GM12872 (cell line): ENCODE measurements around the gene OR2C3.

Experiments
- TF ChIP-seq, protein P1 (sequence below): IDR thresholded peaks from 3 replicates; pipeline ENCODE4 v1.5.1; 2011; ENCODE audit warnings: low read depth, mild to moderate bottlenecking, low read length, moderate library complexity; ENCODE audit not compliant: insufficient read depth

OR2C3 gene

GRCh38 chr1:247518613-247518891 lies 17.7 kb downstream of the OR2C3 start:
- TF ChIP-seq, protein P1, sequence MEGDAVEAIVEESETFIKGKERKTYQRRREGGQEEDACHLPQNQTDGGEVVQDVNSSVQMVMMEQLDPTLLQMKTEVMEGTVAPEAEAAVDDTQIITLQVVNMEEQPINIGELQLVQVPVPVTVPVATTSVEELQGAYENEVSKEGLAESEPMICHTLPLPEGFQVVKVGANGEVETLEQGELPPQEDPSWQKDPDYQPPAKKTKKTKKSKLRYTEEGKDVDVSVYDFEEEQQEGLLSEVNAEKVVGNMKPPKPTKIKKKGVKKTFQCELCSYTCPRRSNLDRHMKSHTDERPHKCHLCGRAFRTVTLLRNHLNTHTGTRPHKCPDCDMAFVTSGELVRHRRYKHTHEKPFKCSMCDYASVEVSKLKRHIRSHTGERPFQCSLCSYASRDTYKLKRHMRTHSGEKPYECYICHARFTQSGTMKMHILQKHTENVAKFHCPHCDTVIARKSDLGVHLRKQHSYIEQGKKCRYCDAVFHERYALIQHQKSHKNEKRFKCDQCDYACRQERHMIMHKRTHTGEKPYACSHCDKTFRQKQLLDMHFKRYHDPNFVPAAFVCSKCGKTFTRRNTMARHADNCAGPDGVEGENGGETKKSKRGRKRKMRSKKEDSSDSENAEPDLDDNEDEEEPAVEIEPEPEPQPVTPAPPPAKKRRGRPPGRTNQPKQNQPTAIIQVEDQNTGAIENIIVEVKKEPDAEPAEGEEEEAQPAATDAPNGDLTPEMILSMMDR, result no peak

DNA sequence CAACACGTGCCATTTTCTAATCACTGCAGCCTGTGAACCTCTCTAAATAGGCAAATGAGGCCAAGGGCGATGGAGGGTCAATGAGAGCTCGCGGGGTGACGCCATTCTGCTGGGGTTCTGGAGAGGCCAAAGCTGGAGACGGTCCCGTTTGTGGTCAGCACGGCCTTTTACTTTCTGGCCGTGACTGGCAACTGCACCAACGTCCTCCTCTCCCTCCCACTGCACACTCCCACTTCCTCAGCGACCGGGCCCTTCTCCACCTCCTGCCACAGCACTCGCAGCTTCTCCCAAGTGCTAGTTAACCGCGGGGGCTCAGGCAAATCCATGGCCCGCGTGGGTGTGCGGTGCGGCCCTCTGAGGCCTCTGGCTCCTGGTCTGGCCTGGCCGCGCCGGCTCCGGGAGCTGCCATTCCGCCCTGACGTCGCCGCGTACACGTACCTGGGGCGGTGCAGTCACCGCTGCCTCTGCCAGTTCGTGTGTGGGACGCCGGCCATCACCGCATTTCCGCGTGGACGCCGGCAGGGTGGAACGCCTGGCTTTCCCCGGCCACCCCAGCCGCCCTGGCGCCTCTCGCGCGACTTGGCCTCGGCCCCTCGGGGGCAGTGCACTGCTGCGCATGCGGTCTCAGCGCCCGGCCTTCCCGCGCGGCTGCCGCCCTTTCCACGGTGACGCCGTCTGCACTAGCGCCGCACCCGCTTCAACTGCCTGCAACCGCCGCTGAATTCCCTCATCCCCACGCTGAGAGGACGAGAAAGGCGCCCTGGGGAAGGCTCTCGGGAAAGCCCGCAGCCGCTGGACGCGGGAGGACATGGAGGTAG lies 18.2 kb downstream of the OR2C3 start:
- TF ChIP-seq, protein P1, result no peak

GRCh38 chr1:247506831-247507230 lies 29.4 kb downstream of the OR2C3 start:
- TF ChIP-seq, protein P1, result no peak

DNA sequence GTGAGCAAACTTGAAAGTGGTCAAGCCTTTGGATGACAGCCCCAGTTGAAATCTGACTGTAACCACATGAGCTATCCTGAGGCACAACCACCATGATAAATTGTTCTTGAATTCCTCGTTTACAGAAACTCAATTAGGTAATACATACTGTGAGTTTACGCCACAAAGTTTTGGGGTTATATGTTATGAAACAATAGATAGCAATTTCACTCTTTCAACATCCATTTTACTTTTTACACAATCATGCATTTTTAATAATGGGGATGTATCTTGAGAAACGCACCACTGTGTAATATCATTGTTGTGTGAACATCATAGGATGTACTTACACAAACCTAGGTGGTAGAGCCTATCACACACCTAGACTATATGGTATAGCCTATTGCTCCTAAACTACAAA lies 35.4 kb downstream of the OR2C3 start:
- TF ChIP-seq, protein P1, result no peak

DNA sequence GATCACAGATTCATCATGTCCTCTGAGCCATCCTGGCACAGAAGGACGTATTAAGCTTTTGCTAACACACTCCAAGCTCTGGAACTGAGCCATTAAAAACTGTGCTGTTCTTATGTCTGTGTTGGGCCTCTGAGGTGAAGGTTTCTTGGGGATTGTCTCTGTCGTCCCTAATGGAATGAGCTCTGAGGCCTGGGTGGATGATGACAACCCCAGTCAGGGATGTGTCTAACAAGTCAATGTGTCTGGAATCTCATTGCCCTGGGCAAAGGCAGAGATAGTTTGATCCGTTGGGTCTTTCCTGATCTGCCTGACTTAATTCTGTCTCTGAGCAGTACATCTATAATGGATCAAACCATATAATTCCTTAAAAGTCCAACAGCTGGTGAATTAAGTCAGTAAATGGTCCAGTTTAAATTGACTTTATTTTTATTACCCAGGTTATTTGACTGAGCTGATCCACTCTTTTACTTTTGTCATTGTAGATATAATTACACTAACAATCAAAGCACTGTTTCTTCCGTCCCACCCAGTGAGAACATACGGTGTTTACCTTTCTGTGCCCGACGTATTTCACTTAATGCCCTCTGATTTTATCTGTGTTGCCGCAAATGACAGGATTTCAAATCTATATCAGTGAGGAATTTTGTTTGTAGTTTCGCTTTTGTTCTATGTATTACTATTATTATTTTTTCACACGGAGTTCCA lies 39.5 kb downstream of the OR2C3 start:
- TF ChIP-seq, protein P1, result no peak

- TF ChIP-seq, protein P1, result no peak
These were observed 41.5 kb downstream of the OR2C3 start for GRCh38 chr1:247494767-247495166.

GRCh38 chr1:247493106-247493505 lies 43.1 kb downstream of the OR2C3 start:
- TF ChIP-seq, protein P1, result no peak
